Ovary (tissue), 3 donors: Measurements from ENCODE around the gene RIN1.

Experiments
- EP300 ChIP-seq: sonication (generic); formaldehyde crosslinking; IDR thresholded peaks from one replicate; pipeline ENCODE4 v1.6.1; 2017; ENCODE audit warnings: antibody characterized with exemption
- POLR2A ChIP-seq: fragments of 450-650 bp; IDR thresholded peaks from one replicate; pipeline ENCODE4 v1.6.1; 2017; ENCODE audit warnings: antibody characterized with exemption, mild to moderate bottlenecking, moderate library complexity
- TF ChIP-seq, protein P1 (sequence below), 3 donors: fragments of 450-650 bp in 2 of 3; fragments of 200-600 bp in 1 of 3; IDR thresholded peaks; one replicate each; pipeline versions ENCODE4 v1.5.1 to v1.8.0; 2016 to 2022; ENCODE audit warnings: antibody characterized with exemption in 3 of 3, mild to moderate bottlenecking in 1 of 3
- donor health status: DM: no; HTN: no; CAD: no.

DNA sequence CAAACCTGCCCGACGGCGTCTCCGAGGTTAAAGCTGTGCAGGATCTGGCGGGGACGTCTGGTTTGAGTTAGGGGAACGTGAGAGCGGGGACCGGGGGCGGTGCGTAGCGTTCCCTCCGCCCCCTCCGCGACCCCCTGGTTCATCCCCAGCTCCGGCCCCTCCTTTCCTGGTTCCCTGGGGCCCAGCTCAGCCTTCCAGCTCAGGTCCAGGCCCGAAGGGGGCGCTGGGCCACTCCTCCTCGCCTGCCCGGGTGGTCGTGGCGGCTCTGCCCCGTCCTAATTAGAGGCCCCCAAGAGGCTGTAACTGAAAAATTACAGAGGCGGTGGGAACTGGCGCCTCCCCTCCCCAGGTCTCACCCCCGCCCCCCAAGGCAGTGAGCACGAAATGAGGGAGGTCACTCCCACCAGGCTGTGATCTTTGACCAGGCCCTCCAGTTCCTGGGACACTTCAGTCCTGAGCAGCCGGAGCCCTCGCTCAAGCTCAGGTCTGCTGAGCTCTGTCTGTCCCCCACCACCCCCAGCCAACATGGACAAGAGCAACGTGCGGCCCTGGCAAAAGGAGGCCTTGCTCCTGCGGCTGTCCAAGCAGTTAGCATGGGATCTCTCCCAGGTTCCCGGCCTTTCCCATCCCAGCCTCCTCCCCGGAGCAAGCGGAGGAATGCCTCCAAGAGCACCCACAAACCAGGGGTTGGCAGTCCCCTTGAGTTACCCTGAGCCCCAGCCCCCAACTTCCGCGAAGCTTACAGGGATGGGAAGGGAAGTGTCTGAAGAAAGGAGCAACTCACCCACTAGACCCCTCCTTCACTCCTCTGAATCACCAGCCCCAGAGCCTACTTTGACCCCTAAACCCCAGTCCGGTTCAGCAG, 22.7 kb downstream of the RIN1 start:
- TF ChIP-seq, protein P1, sequence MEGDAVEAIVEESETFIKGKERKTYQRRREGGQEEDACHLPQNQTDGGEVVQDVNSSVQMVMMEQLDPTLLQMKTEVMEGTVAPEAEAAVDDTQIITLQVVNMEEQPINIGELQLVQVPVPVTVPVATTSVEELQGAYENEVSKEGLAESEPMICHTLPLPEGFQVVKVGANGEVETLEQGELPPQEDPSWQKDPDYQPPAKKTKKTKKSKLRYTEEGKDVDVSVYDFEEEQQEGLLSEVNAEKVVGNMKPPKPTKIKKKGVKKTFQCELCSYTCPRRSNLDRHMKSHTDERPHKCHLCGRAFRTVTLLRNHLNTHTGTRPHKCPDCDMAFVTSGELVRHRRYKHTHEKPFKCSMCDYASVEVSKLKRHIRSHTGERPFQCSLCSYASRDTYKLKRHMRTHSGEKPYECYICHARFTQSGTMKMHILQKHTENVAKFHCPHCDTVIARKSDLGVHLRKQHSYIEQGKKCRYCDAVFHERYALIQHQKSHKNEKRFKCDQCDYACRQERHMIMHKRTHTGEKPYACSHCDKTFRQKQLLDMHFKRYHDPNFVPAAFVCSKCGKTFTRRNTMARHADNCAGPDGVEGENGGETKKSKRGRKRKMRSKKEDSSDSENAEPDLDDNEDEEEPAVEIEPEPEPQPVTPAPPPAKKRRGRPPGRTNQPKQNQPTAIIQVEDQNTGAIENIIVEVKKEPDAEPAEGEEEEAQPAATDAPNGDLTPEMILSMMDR (IDR thresholded peaks at IDR 0.05) = no peak
- TF ChIP-seq EP300 (no peak), POLR2A (no peak)
